ENCODE data around the gene PLCB4.

- no peak for TF ChIP-seq CTCF (conservative IDR thresholded peaks at IDR 0.05; ENCODE audit: low read length)
- no peak for TF ChIP-seq EZH2phosphoT487 (IDR thresholded peaks at IDR 0.05; ENCODE audit: borderline replicate concordance)
Measured at GRCh38 chr20:9285617-9286016, 216.7 kb downstream of the PLCB4 start.
